Measurements from ENCODE around the gene PTGDR.

Gene PTGDR

GRCh38 chr14:52283099-52283498 lies 15.6 kb downstream of the PTGDR start (continued):
- TF ChIP-seq CREB5 (CRISPR knock-in tag; IDR thresholded peaks at IDR 0.05; ENCODE audit: low read depth) = no peak
- TF ChIP-seq ZNF565 (CRISPR knock-in tag; conservative IDR thresholded peaks at IDR 0.05; ENCODE audit: low read depth) = no peak
- TF ChIP-seq ZFP3 (CRISPR knock-in tag; IDR thresholded peaks at IDR 0.05) = no peak
- TF ChIP-seq PPARA (CRISPR knock-in tag; IDR thresholded peaks at IDR 0.05; ENCODE audit: borderline replicate concordance) = no peak
- TF ChIP-seq ZNF70 (CRISPR knock-in tag; IDR thresholded peaks at IDR 0.05) = no peak
- TF ChIP-seq CSDC2 (CRISPR knock-in tag; IDR thresholded peaks at IDR 0.05) = no peak

DNA sequence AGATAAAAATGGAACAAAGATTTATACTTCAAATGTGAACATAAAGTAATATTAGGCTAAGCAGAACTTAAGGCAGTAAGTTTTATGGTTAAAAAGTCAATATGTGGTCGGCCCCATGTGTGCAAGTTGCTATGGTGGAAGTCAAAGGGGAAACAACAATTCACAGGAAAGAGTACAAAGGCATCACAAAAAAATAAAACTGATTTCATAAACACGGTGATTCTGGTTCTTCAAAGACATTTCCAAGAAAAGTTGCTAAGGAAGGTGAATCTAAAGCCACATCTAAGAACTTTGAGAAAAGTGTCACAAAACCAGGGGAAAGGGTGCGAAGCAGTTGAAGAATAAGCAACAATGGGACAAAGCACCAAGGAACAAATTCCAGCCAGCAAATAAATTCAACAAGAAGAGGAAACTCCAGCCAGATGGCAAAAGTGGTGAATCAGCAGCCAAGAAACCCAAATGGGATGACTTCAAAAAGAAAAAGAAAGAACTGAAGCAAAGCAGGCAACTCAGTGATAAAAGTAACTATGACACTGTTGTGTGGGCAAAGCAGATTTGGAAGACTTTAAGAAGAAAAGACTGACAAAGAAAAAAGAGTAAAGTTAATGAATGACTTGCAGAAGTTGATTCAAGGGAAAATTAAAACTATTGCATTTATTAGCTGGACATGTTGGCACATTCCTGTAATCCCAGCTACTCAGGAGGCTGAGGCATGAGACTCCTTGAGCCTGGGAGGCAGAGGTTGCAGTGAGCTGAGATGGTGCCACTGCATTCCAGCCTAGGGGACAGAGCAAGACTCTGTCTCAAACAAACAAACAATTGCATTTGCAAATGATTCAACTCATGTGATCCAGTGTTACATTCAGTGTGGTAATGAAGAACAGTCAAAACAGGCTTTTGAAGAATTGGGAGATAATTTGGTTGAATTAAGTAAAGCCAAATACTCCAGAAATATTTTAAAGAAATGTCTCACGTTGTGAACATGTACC lies 19.5 kb downstream of the PTGDR start:
- TF ChIP-seq CREB5 (CRISPR knock-in tag; IDR thresholded peaks at IDR 0.05; ENCODE audit: low read depth) = no peak
- TF ChIP-seq ZFP3 (CRISPR knock-in tag; IDR thresholded peaks at IDR 0.05) = no peak
- no peak for TF ChIP-seq ZNF565 (CRISPR knock-in tag; conservative IDR thresholded peaks at IDR 0.05; ENCODE audit: low read depth)
- TF ChIP-seq ARNTL (CRISPR knock-in tag; IDR thresholded peaks at IDR 0.05; ENCODE audit: borderline replicate concordance, low read depth) = no peak
- TF ChIP-seq, protein P1, sequence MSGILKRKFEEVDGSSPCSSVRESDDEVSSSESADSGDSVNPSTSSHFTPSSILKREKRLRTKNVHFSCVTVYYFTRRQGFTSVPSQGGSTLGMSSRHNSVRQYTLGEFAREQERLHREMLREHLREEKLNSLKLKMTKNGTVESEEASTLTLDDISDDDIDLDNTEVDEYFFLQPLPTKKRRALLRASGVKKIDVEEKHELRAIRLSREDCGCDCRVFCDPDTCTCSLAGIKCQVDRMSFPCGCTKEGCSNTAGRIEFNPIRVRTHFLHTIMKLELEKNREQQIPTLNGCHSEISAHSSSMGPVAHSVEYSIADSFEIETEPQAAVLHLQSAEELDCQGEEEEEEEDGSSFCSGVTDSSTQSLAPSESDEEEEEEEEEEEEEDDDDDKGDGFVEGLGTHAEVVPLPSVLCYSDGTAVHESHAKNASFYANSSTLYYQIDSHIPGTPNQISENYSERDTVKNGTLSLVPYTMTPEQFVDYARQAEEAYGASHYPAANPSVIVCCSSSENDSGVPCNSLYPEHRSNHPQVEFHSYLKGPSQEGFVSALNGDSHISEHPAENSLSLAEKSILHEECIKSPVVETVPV (CRISPR knock-in tag; IDR thresholded peaks at IDR 0.05) = no peak
- TF ChIP-seq CSDC2 (CRISPR knock-in tag; IDR thresholded peaks at IDR 0.05) = no peak
- TF ChIP-seq TCF4 (CRISPR knock-in tag; IDR thresholded peaks at IDR 0.05; ENCODE audit: borderline replicate concordance) = no peak
- TF ChIP-seq TOX (CRISPR knock-in tag; IDR thresholded peaks at IDR 0.05; ENCODE audit: borderline replicate concordance) = no peak
- TF ChIP-seq GLIS3 (CRISPR knock-in tag; IDR thresholded peaks at IDR 0.05) = no peak
- no peak for TF ChIP-seq ZNF8 (CRISPR knock-in tag; IDR thresholded peaks at IDR 0.05)
- no peak for TF ChIP-seq BACH2 (CRISPR knock-in tag; IDR thresholded peaks at IDR 0.05; ENCODE audit: borderline replicate concordance)
- TF ChIP-seq ZNF70 (CRISPR knock-in tag; IDR thresholded peaks at IDR 0.05) = no peak
- no peak for TF ChIP-seq POU6F1 (CRISPR knock-in tag; IDR thresholded peaks at IDR 0.05; ENCODE audit: borderline replicate concordance, low read depth)
- no peak for TF ChIP-seq RARB (CRISPR knock-in tag; IDR thresholded peaks at IDR 0.05)

DNA sequence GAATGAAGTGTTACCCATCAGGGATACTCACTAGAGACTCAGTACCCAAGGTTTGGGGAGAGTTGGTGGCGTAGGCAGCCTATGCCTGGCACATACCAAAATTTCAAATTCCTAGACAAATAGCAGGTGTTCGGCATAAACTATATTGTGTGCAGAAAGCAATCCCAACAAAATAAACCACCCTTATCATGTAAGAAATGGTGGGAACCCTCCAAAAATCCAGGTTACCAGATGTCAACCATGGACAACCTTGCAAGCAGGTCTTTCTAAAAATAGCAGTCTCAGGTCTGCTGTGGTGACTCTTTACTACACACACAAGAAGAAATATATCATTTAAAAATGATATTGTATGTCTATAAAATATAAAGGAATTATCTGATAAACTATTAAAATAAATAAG lies 28.9 kb downstream of the PTGDR start:
- no peak for ATAC-seq

More for the DNA sequence above, 19.5 kb downstream of the PTGDR start:
- no peak for ATAC-seq

GRCh38 chr14:52298795-52299194 lies 31.3 kb downstream of the PTGDR start:
- no peak for ATAC-seq
- TF ChIP-seq OSR1 (CRISPR knock-in tag; IDR thresholded peaks at IDR 0.05) (no peak), ESRRG (CRISPR knock-in tag; IDR thresholded peaks at IDR 0.05) (no peak), RARB (CRISPR knock-in tag; IDR thresholded peaks at IDR 0.05) (no peak), POU6F1 (CRISPR knock-in tag; IDR thresholded peaks at IDR 0.05; ENCODE audit: borderline replicate concordance, low read depth) (no peak), ZNF70 (CRISPR knock-in tag; IDR thresholded peaks at IDR 0.05) (no peak), ZC3H10 (CRISPR knock-in tag; IDR thresholded peaks at IDR 0.05) (no peak), TOX (CRISPR knock-in tag; IDR thresholded peaks at IDR 0.05; ENCODE audit: borderline replicate concordance) (no peak), SNAI2 (CRISPR knock-in tag; IDR thresholded peaks at IDR 0.05) (no peak)
- TF ChIP-seq, protein P1 (CRISPR knock-in tag; IDR thresholded peaks at IDR 0.05) = no peak

More for the DNA sequence above, 28.9 kb downstream of the PTGDR start:
- TF ChIP-seq TOX (CRISPR knock-in tag; IDR thresholded peaks at IDR 0.05; ENCODE audit: borderline replicate concordance) = no peak
- no peak for TF ChIP-seq SNAI2 (CRISPR knock-in tag; IDR thresholded peaks at IDR 0.05)
